Spleen (tissue), 7 donors: ENCODE measurements around the gene PARN.

Source experiments
- CTCF ChIP-seq, 11 experiments: fragments of 200-600 bp in 7 of 11; fragments of 450-650 bp in 4 of 11; sonication (generic) in 4 of 11; IDR thresholded peaks in 8 of 11; conservative IDR thresholded peaks in 3 of 11; 1 replicate in 7 of 11; 2 replicates in 4 of 11; pipeline versions ENCODE4 v1.4.0 to v1.8.0; 2016 to 2021; ENCODE audit warnings: antibody characterized with exemption in 11 of 11, inconsistent platforms in 4 of 11, mild to moderate bottlenecking in 1 of 11
- POLR2AphosphoS5 ChIP-seq, 3 donors: sonication (generic); formaldehyde crosslinking; IDR thresholded peaks; one replicate each; pipeline ENCODE4 v1.5.1; 2017; ENCODE audit warnings: antibody characterized with exemption in 3 of 3
- donor health status: DM: no; HTN: no; CAD: no; lungs with moderate emphysema.
- donor health status: DM: no; HTN: no; CAD: no.
- donor health status: DM: no; HTN: no; CAD: no.

- no peak for TF ChIP-seq CTCF (IDR thresholded peaks at IDR 0.05 in 8 of 11, conservative IDR thresholded peaks at IDR 0.05 in 3 of 11)
- TF ChIP-seq POLR2AphosphoS5 (IDR thresholded peaks at IDR 0.05), result no peak
Measured at GRCh38 chr16:14658063-14658462, 28.0 kb upstream of the PARN start.
